Activated CD8-positive, alpha-beta memory T cell treated with anti-CD3 and anti-CD28 coated beads for 48 hours (primary cell): Measurements from ENCODE around the gene STEAP3.

ENCODE experiments used
- DNase-seq, 3 experiments: peaks; one replicate each; pipeline ENCODE4 v3.0.0-alpha.2; 2020; ENCODE audit warnings: low read depth in 2 of 3, low spot score in 2 of 3

The STEAP3 gene

GRCh38 chr2:119291588-119292167 lies 68.0 kb downstream of the STEAP3 start:
- DNase-seq = no peak

GRCh38 chr2:119292226-119292625 lies 68.6 kb downstream of the STEAP3 start:
- DNase-seq = no peak

GRCh38 chr2:119293254-119293653 lies 69.6 kb downstream of the STEAP3 start:
- DNase-seq = no peak

DNA sequence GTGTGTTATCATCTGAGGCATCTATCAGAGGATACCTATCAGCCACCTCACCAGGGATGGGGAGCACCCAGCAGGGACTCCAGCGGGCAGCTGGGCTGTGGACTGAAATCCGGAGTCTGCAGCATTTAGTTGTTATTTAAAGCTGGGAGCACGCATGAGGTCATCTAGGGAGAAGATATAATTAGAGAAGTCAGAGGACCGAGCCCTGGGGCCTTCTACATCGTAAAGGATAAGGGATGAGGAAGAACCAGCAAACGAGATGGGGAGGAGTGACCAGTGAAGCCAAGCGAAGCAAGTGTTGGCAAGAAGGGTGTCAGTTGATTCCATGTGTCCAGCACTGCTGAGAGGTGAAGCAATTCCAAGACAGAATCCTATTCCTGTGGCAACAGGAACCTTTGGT lies 70.3 kb downstream of the STEAP3 start:
- DNase-seq = no peak

DNA sequence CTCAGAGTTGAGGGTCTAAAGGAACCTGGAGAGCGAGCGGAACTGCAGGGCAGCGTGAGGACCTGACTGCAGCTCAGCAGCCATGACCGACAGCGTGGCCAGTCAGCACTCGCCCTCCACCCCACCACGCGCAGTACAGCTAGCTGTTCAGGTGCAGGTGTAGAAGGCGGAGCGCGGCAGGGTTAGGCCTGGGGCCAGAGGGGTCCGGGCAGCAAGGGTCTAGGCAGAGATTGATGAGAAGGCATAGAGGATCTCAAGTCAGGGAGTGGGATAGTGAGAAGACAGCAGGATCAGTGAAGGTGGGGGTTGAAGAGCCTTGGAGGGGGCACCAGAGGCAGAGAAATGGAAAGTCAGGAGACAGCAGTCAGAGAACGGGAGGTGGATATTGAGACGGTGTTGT lies 71.0 kb downstream of the STEAP3 start:
- DNase-seq = no peak

GRCh38 chr2:119295688-119296375 lies 72.2 kb downstream of the STEAP3 start:
- DNase-seq = no peak

DNA sequence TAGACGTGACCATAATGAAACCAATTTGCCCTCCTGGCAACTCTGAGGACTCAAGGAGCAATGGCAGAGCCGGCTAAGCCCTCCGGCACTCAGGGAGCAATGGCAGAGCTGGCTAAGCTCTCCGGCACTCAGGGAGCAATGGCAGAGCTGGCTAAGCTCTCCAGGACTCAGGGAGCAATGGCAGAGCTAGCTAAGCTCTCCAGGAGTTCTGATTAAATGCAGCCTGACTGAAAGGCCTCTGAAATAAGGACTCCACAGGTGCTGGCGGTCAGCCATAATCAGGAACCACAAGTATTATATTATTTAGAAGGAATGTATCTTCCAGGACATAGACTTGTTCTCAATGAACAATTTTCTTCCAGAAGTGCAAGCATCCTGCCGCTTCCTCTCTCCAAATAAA lies 77.8 kb downstream of the STEAP3 start:
- no peak for DNase-seq

DNA sequence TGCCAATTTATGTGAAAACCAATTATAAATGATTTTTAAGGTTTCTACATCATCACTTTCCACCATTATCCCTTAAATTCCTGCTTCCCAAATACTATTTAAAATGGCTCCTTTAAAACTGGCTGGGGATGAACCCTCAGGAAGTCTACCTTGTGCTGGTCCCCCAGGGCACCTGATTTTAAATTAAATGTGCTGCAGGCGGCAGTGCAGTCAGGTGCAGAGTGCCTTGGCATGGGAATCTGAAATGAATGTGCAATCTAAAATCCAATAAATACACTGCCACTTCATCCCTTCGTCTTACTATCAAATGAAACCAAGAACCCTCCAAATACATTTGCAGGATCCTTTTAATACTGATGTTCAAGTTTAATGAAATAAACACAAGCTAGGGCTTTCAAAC lies 81.2 kb downstream of the STEAP3 start:
- DNase-seq = no peak

DNA sequence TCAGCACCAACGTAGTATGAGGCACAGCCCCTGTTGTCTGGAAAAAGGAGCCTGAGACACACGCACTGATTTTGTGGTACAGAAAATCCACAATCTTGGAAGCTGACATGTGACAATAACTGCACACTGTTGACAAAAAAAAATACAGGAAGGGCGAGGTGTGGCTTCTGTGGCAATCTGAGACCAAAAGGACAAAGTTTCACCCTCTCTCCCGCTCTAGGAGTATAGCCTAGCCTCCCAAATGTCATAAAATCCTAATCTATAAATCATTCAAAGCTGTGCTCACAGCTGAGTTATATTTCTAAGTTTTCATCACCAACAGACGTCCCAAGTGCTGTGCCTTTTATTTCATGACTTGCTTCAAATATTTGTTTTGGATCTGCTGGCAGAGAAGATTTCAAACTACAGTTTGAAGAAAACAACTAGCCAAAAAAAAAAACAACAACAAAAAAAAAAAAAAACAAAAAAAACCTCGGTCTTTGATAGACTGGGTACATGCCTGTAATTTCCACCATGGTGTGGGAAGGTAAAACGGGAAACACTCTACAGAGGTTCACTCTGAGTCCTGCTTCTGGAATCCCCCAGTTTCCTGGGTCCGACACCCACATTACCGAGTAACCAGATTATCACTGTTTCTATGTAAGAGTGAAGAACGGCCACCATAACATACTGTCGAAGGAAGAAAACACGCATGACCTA lies 82.0 kb downstream of the STEAP3 start:
- no peak for DNase-seq

DNA sequence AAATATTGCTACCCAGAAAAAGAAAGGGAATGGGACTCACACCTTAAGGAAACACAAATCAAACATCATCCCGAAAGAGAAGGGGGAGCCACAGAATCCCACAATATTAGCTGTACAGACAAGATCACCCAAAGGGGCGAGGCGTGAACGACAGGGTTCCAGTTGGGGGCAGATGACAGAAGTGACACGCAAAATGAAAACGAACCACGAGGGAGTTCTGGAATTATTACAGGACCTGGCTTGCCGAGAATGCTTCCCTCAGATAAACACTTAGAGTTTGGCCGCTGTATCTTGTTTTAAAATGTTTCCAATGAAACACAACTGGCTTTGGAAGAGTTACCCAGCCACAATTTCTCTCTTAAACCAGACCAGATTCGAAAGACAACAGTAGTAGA lies 82.6 kb downstream of the STEAP3 start:
- no peak for DNase-seq

DNA sequence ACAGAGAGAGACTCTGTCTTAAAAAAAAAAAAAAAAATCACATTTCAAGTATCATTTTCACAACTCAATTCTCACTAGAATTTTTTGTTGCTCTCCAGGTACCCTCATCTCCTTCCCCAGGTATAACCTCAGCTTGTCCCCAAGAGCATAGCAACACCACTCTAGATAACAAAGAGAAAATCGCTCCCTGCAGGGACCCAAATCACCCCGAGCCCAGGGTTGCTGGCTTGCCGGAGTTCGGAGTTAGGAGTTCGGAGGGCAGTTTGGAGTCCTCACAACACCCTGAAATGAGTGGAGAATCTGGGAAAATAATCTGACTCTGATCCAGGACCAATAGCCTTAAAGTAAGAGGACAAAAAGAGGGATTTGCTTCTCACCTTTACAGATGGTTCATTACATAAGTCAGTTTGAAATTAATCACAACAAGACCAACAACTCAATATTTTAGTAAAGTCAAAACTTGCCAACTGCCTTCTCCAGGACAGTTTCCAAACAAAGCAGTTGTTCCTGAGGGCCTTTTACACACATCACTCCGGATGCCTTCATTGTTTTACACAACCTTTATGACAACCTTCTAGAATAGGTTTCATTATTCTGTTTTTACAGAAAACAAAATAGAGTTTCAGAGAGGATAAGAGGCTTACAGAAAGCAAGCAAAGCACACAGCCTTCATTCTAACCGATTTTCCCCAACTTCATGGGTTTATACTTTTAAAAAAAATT lies 83.9 kb downstream of the STEAP3 start:
- DNase-seq = no peak

- DNase-seq = no peak
These were observed 85.2 kb downstream of the STEAP3 start for GRCh38 chr2:119308793-119309330.

DNA sequence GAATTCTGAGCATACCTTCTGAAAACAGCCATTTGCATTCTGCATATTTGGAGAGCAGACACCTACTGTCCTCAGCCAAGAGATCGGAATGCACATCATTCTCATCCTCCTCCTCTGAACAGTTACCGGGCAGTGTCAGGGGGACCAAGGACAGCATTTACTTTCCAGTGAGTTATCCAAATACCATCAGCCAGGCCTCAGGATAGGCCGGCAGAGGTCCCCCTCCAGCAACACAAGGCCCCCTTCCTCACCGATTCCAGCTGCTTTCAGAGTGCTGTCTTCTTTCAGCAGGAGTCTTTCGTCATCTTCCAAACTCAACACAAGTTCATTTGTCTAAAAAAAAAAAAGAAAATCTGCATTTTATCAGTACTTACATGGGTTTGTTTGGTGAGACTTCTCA lies 87.7 kb downstream of the STEAP3 start:
- DNase-seq = no peak

DNA sequence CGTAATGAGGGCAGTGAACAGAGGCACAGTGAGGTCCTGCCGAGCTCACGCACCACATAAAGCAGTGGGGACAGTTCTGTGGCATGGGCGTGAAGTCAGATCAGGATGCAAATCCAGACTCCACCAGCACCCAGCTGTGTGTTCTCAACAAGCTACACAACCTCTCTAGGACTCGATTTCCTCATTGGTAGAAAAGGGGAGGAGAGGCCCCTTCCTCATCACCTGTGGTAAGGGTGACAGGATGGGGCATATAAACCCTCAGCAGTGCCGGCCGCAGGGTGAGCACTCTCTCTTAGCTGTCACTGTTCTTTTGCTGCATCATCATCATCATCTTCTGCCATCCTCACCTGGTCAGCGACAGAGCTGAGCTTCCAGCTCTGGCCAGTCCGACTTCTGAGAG lies 88.2 kb downstream of the STEAP3 start:
- DNase-seq = no peak
